ENCODE measurements around the gene AKAP8.

DNA sequence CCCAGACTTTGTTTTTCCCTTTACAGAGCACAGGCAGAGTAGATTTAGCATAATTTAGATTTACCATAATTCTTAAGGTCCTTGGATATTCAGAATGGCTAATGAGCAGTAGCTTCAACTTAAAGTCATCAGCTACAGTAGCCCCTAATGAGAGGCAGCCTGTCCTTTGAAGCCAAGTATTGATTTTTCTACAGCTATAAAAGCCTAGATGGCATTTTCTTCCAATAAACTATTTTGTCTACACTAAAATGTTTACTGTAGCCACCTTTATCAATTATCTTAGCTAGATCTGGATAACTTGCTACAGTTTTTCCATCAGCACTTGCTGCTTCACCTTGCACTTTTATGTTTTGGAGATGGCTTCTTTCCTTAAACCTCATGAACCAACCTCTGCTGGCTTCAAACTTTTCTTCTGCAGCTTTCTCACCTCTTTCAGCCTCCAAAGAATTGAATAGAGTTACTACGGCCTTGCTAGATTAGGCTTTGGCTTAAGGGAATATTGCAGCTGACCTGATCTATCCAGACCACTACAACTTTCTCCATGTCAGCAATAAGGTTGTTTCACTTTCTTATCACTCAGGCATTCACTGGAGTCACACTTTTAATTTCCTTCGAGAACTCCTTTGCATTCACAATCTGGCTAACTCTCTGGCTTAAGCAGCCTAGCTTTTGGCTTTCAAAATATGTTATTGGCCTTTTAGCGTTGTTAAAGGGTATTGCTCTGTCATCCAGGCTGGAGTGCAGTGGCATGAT is 73.8 kb downstream of the AKAP8 start:
- no peak for TF ChIP-seq EP300 (IDR thresholded peaks at IDR 0.05; ENCODE audit: borderline replicate concordance)
- TF ChIP-seq, protein P1, sequence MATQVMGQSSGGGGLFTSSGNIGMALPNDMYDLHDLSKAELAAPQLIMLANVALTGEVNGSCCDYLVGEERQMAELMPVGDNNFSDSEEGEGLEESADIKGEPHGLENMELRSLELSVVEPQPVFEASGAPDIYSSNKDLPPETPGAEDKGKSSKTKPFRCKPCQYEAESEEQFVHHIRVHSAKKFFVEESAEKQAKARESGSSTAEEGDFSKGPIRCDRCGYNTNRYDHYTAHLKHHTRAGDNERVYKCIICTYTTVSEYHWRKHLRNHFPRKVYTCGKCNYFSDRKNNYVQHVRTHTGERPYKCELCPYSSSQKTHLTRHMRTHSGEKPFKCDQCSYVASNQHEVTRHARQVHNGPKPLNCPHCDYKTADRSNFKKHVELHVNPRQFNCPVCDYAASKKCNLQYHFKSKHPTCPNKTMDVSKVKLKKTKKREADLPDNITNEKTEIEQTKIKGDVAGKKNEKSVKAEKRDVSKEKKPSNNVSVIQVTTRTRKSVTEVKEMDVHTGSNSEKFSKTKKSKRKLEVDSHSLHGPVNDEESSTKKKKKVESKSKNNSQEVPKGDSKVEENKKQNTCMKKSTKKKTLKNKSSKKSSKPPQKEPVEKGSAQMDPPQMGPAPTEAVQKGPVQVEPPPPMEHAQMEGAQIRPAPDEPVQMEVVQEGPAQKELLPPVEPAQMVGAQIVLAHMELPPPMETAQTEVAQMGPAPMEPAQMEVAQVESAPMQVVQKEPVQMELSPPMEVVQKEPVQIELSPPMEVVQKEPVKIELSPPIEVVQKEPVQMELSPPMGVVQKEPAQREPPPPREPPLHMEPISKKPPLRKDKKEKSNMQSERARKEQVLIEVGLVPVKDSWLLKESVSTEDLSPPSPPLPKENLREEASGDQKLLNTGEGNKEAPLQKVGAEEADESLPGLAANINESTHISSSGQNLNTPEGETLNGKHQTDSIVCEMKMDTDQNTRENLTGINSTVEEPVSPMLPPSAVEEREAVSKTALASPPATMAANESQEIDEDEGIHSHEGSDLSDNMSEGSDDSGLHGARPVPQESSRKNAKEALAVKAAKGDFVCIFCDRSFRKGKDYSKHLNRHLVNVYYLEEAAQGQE (IDR thresholded peaks at IDR 0.05; ENCODE audit: low read depth) = no peak
- no peak for TF ChIP-seq YY1 (IDR thresholded peaks at IDR 0.05; ENCODE audit: low read depth)
- no peak for TF ChIP-seq ZBTB7A (IDR thresholded peaks at IDR 0.05; ENCODE audit: low read depth)
- no peak for TF ChIP-seq TAF1 (IDR thresholded peaks at IDR 0.05; ENCODE audit: low read depth)

Measured in Ishikawa (cell line).